Left forelimb (tissue), 1 donor: ENCODE results near the gene OPTC.

Experiments used
- DNase-seq: peaks from one replicate; pipeline ENCODE4 v3.0.0-alpha.2; 2018; ENCODE audit warnings: low spot score

The OPTC gene

DNA sequence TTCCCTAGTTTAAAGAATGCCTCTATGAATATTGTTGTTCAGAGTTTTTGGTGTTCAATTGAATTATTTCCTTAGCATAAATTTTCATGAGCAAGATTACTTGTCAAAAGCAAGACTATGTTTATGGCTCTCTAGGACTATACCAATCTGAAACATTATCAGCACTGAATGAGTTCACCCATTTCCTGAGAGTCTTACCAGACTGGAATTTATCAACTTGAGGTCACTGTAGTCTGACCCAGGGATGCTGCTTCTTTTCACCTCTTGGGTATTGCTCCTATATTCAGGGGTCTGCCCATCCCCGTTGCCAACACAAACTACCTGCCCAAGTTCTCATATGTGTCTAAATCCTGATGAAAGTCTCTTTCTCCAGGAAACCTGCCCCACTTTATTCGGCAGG is 42.6 kb downstream of the OPTC start:
- no peak for DNase-seq

DNA sequence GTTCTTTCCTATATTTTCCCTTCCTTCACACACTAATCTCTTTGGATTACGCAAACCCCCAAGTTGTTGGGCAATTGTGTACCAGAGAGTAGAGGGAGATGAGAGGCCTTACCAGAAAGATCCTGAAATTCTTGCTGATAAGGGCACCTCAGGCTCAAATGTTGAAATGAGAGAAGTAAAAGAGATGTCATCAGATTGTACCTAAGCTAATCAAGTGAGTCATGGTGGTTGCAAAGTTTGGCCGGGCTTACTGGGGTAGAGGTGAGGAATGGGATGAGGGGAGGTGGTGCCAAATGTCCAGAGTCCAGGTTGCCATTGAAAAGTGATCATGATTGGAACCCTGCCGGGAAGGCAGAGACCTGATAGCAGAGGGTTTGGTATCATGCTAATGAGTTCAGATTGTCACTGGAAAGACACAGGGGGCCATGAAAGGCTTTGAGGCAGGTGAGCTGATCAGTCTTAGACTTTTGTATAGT is 43.1 kb downstream of the OPTC start:
- DNase-seq, result no peak

DNA sequence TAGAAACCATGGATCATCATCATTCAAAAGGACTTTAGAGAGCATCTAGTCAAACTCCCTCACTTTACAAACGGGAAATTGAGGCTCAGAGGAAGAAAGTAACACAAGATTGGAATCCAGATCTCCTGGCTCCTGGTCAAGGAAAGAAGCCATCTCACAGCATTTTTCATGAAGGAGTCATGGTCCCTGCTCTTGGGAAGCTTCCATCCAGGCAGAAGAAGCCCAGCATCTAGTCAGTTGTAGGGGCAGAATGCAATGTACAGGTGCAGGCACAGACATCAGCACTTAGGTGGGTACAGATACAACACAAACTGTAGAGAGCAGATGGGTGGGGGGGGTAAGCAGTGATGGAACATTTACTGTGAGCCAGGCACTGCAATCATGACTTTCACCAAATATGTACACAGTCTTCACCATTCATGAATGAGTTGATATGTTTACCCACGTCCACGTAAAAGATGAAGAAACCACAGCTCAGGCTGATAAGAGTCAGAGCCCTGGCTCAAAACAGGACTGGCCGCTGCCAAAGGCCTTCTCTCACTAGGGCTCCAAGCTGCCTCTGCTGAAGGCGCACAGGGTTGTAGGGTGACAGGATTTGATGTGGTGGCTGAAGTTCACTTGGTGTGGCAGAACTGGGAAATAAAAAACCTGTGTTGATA is 44.0 kb downstream of the OPTC start:
- no peak for DNase-seq

DNA sequence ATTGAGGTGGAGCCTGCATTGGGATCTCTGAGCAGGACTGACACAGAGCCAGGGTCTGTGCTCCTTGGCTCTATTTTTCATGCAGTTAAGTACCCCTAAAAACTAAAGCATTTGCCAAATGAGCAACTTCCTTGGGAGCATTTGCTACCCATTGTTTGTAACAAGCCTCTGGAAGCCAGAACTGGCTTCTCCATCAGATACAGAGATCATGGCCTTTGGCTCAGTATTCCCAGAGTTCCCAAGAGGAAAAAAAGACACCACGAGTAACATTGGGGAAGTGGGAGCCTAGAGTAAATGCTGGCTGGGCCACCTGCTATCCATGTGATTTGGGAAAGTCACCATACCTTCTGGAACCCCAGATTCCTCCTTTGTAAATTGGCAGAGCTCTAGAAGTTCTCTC is 44.8 kb downstream of the OPTC start:
- DNase-seq, result no peak

DNA sequence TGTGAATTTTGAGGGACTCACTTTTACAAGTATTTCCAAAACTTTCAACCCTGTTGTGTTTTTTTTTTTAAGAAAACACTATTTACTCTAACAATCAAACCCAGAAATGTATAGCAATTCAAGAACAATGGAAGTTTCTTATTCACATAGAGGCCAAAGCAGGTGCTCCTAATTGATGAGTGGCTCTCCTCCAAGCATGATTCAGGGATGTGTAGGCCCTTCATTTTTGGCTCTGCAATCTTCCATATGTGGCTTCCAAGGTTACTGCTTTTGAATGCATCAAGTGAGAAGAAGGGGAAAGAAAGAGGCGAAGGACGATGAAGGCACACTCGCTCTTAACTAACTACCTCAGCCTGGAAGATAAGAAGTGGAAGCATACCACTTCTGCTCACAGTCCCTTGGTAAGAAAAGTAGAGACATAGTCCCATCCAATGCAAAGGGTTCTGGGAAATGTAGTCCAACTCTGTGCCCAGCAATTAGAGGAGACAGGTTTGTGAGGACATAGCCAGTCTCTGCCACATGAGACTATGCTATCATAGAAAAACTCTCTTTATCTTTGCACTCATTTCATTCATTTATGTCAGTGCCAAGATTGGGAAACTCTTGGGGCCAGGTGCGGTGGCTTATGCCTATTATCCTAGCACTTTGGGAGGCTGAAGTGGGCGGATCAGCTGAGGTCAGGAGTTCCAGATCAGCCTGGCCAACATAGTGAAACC is 46.0 kb downstream of the OPTC start:
- DNase-seq, result no peak

DNA sequence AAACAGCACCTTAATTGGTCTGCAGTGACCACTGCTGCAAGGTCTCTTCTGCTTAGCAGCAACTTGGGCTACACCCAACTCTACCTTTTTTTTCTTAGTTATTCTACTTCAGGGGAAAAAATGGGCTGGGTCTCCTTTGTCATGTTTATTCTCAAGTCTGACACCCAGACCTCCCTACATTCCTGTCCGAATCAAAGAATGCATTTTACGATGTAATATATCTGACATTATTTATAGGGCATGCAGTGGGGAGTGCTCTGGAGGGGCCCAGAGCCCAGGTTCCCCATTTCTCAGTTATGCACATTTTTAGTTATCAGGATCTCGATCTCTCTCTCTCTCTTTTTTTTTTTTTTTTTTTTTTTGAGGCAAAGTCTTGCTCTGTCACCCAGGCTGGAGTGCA is 50.5 kb downstream of the OPTC start:
- no peak for DNase-seq

DNA sequence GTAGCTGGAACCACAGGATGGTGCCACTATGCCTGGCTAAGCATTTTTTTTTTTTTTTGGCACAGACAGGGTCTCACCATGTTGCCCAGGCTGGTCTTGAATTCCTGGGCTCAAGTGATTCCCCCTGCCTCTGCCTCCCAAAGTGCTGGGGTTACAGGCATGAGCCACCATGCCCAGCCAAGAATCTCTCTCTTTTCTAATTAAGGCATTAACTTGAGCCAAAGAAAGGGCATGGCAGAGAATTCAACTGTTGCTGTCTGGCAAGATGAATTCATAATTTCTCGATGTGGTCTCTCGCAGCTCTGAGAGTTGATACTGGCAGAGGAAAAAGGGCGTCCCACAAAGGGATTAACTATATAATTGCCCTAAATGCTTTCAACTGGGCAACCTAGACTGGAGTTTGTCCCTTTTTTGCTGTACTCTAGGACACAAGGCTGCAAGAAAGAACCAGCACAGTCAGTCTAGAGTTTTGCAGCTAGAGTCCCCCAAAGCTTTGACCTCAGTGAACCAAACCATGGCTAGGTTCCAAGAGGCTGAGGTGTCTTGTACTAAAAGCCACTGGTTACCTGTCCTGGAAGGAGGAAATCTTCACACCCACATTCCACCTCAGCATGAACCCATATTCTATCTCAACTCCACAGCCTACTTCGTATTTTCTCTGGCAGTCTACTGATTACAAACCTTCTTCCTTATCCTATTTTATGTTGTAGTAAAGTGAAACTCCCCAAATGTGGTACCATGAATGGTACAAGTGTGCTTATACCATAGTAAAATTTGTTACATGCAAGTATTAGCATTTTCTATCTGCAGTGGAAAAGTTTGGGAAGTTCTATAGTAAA is 51.2 kb downstream of the OPTC start:
- no peak for DNase-seq

DNA sequence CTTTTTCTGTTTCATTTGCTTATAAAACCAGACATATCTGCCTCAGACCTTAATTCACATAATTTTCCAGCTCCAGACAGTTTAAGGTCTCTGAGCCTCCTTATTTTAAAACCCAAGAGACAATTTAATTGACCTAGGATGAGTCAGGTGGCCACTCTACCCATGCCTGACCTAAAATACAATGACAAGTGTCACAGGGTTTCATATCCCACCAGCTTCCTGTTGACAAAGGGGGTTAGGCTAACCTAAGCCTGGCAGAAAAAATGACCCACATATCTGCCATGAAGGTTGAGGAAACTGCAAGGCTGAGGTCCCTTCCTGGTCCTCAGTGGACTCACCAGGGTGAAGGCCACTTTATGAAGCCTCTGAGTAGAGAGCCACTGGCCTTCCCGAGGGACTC is 52.3 kb downstream of the OPTC start:
- DNase-seq, result no peak

DNA sequence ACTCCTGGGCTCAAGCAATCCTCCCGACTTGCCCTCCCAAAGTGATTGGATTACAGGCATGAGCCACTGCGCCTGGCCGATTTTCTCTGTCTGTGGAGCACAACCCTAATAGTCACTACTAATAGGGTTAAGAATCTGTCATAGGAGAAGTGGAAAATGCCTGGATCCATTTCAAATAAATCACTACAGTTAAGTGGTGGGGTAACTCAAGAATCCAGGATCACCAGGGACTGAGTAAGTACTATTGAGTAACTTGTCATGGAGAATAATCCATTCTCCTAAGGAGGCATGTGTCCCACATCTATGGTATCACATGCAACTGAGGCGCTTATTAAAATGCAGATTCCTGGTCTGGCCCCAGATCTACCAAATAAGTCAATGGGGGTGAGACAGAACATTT is 53.2 kb downstream of the OPTC start:
- DNase-seq, result no peak

DNA sequence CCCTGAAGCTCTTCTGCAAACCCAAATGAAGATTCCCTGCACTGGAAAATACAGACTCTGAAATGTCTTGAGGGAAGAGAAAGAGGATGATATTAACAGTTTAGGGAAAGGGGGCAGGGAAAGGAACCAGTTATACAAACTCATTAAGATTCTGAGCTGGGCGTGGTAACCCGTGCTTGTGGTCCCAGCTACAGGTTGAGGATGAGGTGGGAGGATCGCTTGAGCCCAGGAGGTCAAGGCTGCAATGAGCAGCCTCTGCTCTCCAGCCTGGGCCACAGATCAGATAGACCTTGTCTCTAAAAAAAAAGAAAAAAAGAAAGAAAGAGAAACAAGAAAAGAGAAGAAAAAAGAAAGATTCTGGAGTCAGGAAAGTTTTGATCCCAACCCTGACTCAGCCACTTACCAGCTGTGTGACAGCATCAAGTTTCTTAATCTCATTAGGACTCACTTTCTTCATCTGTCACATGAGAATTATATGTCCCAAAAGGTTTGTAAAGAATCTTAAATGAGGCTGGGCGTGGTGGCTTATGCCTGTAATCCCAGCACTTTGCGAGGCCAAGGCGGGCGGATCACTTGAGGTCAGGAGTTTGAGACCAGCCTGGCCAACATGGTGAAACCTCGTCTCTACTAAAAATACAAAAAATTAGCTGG is 53.9 kb downstream of the OPTC start:
- DNase-seq, result no peak

DNA sequence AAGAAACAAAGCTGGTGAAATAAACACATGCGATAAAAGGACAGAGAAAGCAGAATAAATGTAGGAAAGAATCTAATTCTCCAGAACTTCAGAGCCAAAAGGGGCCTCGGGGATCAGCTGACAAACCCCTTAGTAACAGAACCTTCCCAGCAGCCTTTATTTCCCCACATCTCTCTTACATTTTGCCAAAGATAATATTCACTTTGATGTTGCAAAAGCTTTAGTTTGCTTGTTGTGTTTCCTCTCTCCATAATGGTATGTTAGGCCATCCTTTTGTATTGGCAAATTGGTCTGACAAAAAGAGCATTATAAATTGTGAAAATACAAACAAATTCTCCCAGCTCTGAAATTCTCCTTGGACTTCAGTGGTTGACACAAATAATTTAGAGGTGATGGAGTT is 54.9 kb downstream of the OPTC start:
- no peak for DNase-seq

DNA sequence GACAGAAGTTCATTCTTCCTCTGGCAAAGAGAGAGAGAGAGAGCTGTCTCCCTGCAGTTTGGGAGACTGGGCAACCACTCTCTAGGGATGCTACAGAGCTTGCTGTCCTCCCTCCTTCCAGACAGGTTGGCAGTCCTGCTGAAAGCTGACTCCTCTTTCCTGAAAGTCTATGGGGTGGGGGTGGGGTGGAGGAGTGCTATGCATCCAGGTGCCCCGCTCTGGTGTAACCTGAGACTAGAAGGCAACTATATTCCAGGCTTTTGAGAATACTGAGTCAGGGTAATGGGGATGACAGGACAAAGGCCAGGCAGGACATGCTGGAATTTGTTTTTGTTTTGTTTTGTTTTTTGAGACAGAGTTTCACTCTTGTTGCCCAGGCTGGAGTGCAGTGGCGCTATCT is 55.4 kb downstream of the OPTC start:
- DNase-seq, result no peak

DNA sequence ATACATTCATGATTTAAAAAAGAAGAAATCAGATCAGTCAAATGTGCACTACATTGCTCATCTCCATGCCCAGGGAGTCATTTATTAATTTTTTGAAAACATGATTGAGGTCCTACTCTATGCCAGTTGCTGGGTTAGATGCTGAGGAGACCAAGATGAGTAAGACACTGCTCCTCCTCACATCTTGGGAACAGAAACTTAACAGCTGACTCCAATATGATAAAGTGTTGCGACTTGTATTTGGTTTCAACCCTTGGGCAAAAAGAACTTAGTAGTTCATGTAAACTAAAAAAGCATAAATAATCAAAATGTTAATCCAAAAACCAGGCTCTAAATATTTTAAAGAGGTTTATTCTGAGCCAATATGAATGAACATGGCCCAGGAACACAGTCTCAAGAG is 56.9 kb downstream of the OPTC start:
- no peak for DNase-seq

DNA sequence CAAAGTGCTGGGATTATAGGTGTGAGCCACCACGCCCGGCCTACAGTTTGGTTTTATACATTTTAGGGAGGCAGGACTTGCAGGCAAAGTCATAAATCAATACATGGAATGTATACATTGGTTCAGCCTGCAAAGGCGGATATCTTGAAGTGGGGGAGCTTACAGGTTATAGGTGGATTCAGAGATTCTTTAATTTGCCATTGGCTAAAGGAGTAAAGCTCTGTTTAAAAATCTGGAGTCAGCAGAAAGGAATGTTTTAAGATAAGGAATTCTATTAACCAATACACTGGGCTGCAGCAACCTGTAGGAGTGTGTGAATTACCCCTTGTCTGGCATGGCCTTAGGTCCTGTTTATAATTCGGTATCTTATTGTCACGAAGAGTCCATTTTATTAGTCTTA is 57.6 kb downstream of the OPTC start:
- no peak for DNase-seq

DNA sequence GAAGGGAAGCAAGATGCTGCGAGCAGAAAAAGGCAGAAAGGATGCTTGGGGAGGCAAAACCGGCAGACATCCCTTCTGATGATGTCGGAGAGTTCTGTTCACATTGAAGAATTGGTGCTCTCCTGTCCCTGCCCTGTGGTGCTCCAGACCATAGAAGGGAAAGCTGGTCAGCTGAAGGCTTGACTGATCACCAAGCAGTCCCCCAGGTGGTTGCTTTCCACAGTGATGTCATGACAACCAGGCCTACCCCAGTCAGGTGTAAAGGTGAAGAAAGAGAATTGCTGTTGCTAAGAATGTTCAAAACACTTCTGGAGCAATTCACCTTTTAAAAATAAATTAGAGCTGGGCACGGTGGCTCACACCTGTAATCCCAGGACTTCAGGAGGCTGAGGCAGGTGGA is 59.5 kb downstream of the OPTC start:
- DNase-seq, result no peak

DNA sequence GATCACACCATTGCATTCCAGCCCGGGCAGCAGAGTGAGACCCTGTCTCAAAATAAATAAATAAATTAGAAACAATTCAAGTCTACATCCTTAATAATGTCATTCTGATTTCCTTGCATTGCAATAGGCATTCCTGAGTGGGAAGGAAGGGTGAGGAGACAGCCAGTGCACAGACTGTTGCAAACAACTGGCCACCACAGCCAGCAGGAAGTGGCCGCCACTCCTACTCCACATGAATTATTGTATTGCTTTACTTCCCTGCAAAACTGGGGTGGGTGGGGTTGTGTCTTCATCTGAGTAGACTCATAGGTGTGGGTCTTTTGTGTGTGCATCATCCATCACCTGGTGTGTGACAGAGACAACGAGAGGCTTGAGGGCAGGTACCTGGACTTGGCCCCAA is 60.1 kb downstream of the OPTC start:
- DNase-seq, result no peak

DNA sequence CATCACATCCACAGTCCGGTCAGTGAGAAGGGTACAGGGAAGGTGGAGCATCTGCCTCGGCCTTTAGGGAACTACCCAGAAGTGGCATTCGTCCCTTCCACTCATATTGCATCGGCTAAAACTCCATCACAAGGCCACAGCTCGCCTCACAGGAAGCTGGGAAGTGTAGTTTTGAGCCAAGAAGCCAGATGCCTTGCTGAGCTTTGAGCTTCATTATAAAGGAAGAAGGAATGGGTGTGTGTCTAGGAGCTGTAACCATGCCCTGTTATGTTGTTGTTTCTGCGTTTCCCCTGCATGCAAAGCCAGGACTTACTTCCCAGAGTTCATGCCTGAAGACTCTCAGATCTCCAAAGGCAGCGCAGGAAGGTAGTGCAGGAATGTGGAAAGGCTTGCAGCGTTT is 61.1 kb downstream of the OPTC start:
- DNase-seq, result no peak

DNA sequence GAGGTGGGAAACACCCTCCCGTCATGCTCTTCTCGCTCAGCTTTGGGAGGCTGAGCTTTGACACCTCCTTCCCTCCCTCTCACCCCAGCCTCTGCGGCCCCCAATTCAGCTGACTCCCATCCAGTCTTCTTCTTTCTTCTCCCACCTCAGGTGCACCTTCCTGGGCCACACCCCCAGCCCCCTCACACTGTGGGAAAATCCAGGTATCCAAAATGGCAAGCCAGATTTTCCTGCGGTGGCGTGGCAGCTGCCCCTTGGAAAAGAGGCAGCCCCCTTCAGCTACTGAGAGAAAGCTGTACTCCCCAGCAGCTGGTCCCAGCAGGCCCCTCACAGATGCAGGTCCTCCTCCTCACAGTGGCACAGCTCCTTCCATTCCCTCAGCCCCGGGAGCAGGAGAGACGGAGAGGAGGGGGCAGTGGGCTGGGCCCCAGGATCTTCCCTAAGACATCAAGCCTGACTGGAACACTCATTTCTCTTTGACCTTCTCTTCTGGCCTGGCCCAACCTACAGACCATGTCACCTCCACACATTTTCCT is 61.6 kb downstream of the OPTC start:
- peak; percentile 69 for DNase-seq

DNA sequence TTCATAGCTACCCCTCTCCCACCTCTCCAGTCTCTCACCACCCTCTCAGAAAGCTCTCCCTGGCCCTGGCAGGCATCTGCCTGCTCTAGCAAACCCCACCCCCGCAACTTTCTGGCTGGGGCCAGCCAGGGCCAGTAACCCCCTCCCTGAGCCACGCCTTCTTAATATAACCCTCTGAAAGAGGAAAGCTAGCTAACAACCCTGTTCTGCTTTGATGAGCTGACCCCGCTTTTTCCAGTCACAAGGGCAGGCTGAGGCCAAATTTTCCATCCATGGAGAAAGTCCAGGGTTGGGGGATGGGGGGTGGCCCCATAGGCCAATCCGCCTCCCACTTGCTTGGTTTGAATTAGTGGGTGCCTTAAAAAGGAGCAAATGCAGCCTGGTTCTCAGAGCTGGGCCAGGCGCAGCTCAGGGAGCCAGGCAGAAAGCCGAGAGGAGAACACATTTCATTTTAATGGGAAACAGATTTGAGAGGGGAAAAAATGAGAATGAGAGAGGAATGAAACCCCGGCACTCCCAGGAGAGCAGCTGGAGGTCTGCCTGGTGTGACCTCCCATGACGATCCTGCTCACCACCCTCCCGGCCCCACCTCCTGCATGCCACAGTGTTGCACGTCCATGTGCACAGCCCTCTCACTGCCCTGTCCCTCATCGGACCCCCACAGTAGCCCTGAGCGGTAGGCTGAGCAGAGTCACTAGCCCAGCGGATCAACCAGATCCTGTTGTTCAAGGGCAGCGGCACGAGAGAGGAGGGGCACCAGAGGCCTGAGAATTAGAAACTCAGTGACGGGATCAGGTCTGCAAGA is 62.3 kb downstream of the OPTC start:
- DNase-seq, result peak; percentile 82

DNA sequence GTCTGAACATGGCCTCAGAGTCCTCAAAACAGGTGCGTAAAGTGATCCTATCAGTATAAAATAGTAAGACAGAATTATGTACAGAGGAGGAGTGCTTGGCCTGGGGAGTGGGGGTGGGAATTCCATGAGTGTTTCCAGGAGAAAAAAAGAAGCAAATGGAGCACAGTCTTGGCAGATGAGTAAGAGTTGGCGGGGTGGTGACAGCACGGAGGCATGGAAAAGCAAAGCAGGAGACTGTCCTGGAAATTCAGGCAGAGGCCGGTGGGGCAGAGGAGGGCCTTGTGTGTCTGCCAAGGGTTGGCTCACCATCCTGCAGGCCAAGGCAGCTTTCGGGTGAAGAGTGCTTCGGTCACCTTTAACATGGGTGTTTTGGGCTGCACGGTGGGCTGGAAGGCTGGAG is 63.4 kb downstream of the OPTC start:
- DNase-seq, result peak; percentile 68

DNA sequence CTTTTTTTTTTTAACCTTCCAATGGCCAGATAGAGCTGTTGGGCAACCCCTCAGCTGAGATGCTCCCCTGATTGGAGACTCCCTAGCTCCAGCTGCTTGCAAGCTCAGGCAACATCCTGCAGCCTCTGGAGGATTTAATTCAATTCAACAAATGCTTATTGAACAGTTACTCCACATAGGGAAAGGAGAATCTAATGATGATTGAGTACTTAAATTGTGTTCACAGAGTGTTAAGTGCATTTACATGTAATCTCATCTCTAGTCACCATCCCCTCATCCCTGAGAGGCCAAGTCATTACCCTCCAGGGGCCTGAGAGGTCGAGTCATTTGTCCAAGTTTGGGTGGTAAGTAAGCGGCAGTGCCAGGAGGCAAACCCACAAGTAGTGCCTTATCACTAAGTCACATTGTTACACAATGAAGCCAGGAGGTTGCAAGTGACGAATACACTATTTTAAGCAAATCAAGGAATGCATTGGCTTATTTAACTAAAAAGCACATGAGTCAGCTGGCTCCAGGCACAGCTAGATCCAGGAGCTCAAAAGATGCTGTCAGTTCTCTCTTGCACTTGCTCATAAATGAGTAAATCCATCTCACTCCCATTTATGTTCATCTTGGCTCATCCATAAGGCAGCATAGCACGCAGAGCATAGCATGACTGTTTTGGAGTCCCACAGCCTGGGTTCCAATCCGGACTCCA is 64.3 kb downstream of the OPTC start:
- DNase-seq, result no peak
